SH-SY5Y (cell line): ENCODE data around the gene RAB30.

Experiments used
- GATA2 ChIP-seq: IDR thresholded peaks from 2 replicates; pipeline ENCODE4 v1.6.1; 2011; ENCODE audit warnings: mild to moderate bottlenecking, low read depth, low read length
- GATA3 ChIP-seq: IDR thresholded peaks from 2 replicates; pipeline ENCODE4 v1.6.1; 2011; ENCODE audit warnings: low read depth, mild to moderate bottlenecking, low read length, moderate library complexity

- TF ChIP-seq GATA2 = no peak
- no peak for TF ChIP-seq GATA3
Measured at GRCh38 chr11:83009999-83010398, 61.7 kb downstream of the RAB30 start.
